Esophagus squamous epithelium (tissue), 5 donors: ENCODE measurements around the gene DNAH10. TPM values are rescaled to one million over a fixed set of nuclear protein-coding genes. Genes with fewer than 3 reads are reported as not detected.

Source experiments
- DNase-seq: peaks from one replicate; lab custom pipeline; 2025; lab: John Stamatoyannopoulos, UW
- H3K27ac ChIP-seq, 4 donors: fragments of 200-600 bp; sonication (generic); one replicate each; pipeline ENCODE4 v1.5.1; 2016 to 2019; ENCODE audit warnings: mild to moderate bottlenecking in 1 of 4
- H3K27me3 ChIP-seq, 4 donors: fragments of 200-600 bp; sonication (generic); 1 replicate in 3 of 4; 2 replicates in 1 of 4; pipeline versions ENCODE4 v1.5.1 to v1.6.0; 2017 to 2021; ENCODE audit warnings: antibody characterized with exemption in 1 of 4
- H3K36me3 ChIP-seq, 3 donors: fragments of 200-600 bp; sonication (generic); one replicate each; pipeline ENCODE4 v1.5.1; 2016 to 2019
- H3K4me1 ChIP-seq, 3 donors: fragments of 200-600 bp; sonication (generic); one replicate each; pipeline ENCODE4 v1.5.1; 2017 to 2019
- H3K4me3 ChIP-seq, 4 donors: fragments of 200-600 bp; sonication (generic); 1 replicate in 3 of 4; 2 replicates in 1 of 4; pipeline ENCODE4 v1.5.1; 2016 to 2019; ENCODE audit warnings: mild to moderate bottlenecking in 2 of 4, moderate library complexity in 1 of 4
- H3K9me3 ChIP-seq, 3 donors: fragments of 200-600 bp; sonication (generic); one replicate each; pipeline ENCODE4 v1.5.1; 2016 to 2019
- CTCF ChIP-seq, 6 experiments: fragments of 450-650 bp in 4 of 6; fragments of 200-600 bp in 2 of 6; sonication (generic) in 2 of 6; IDR thresholded peaks; one replicate each; pipeline ENCODE4 v1.5.1; 2016 to 2019; ENCODE audit warnings: antibody characterized with exemption in 6 of 6, mild to moderate bottlenecking in 4 of 6, moderate library complexity in 4 of 6
- POLR2A ChIP-seq, 4 donors: fragments of 450-650 bp; IDR thresholded peaks; one replicate each; pipeline ENCODE4 v1.6.1; 2017; ENCODE audit warnings: antibody characterized with exemption in 4 of 4, mild to moderate bottlenecking in 4 of 4, moderate library complexity in 3 of 4
- WGBS, 2 donors: methylation state at CpG; one replicate each; pipeline ENCODE4 v1.1.5; 2018; 5-methylcytosine and 5-hydroxymethylcytosine counted together
- intact Hi-C: fragments of 100-400 bp; cut with DNase I; formaldehyde crosslinking; loops from one replicate; pipeline ENCODE4 v1.15.0; 2022
- total RNA-seq, 4 donors: library from RNA; depleted of rRNA; stranded (reverse); fragments of >200 nt; gene quantifications; one replicate each; pipeline ENCODE4 v1.1.0, GENCODE V29; 2016
- donor health status: DM: yes; HTN: yes; CAD: no.

DNAH10 gene
- total RNA-seq, 4 donors from 2014 or later = not detected

DNA sequence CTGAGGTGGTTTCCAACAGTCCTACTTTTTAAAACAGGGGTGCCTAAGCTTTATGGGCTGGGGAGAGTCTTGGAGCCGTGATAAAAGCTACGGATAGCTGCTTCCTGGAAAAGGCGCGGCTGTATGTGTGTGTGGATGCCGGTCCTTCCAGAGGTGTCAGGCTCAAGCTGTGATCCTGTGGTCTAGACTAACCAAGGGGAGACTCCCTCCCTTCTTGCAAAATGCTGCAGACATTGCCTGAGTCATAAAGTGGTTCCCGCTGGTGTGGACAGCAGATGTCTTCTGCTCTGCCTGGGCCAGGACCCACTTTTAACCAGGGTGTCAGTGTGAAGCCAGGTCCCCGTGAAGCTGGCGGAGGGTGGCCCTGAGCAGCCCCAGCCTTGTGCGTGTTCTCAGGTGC is 172.7 kb downstream of the DNAH10 start:
- no peak for TF ChIP-seq CTCF (IDR thresholded peaks at IDR 0.05)
- TF ChIP-seq POLR2A (IDR thresholded peaks at IDR 0.05) = no peak
- intact Hi-C loops = no loop called here
- no peak for DNase-seq
- H3K27me3 ChIP-seq = no peaks in the 10 kb centered on the region
- H3K4me1 ChIP-seq = no peaks in the 10 kb centered on the region
- WGBS, 2 donors = 69 to 84% methylated on average over 8 of the region's 9 CpGs
- H3K27ac ChIP-seq = no peak overlapping the region
- H3K9me3 ChIP-seq = no peaks in the 10 kb centered on the region
- H3K36me3 ChIP-seq = peaks cover 0 to 30% (median 0%) of the 10 kb centered on the region in 3 donors
- no peak overlapping the region for H3K4me3 ChIP-seq

DNA sequence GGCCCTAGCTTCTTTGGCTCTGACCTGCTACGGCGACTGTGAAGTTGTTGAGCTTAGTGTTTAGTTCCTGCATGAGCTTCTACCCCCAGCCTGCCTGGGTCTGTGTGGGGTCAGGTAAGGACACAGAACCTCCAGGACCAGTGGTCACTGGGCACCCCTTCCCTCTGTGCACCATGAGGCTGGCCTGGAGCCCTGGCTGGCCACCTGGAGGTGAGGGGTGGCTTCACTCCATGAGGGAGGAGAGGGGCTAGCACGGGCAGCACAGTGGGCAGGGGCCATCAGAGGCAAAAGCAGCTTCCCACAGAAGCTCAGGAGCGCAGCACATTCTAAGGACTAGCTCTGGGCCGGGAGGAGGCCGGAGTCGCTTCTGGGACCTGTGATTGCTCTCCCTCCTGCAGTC is 173.9 kb downstream of the DNAH10 start:
- no peaks in the 10 kb centered on the region for H3K27me3 ChIP-seq
- no peak overlapping the region for H3K4me3 ChIP-seq
- no peak overlapping the region for H3K27ac ChIP-seq
- intact Hi-C loops = no loop called here
- DNase-seq = no peak
- TF ChIP-seq POLR2A (IDR thresholded peaks at IDR 0.05) = no peak
- TF ChIP-seq CTCF (IDR thresholded peaks at IDR 0.05) = no peak
- 89 to 91% methylated on average over 4 of the region's 7 CpGs for WGBS, 2 donors
- no peaks in the 10 kb centered on the region for H3K9me3 ChIP-seq
- no peaks in the 10 kb centered on the region for H3K4me1 ChIP-seq
- H3K36me3 ChIP-seq = peaks cover 0 to 41% (median 0%) of the 10 kb centered on the region in 3 donors

GRCh38 chr12:123936471-123936870 is 174.4 kb downstream of the DNAH10 start:
- no peak for DNase-seq
- Histone ChIP-seq H3K27ac (no peak overlapping the region), H3K9me3 (peaks cover 0 to under 1% (median 0%) of the 10 kb centered on the region in 3 donors), H3K27me3 (no peaks in the 10 kb centered on the region), H3K4me1 (no peaks in the 10 kb centered on the region), H3K36me3 (peaks cover 0 to 46% (median 0%) of the 10 kb centered on the region in 3 donors), H3K4me3 (no peak overlapping the region)
- WGBS, 2 donors = 90 to 91% methylated on average over 18 of the region's 18 CpGs
- intact Hi-C loops = no loop called here
- TF ChIP-seq CTCF (IDR thresholded peaks at IDR 0.05) = no peak
- no peak for TF ChIP-seq POLR2A (IDR thresholded peaks at IDR 0.05)

GRCh38 chr12:123936956-123937706 is 175.0 kb downstream of the DNAH10 start:
- peaks cover 0 to 53% (median 1%) of the 10 kb centered on the region in 3 donors for H3K36me3 ChIP-seq
- H3K27me3 ChIP-seq = no peaks in the 10 kb centered on the region
- intact Hi-C loops = no loop called here
- no peaks in the 10 kb centered on the region for H3K4me1 ChIP-seq
- no peak overlapping the region for H3K4me3 ChIP-seq
- 92 to 96% methylated on average over 19 to 27 of the region's 46 CpGs for WGBS, 2 donors
- TF ChIP-seq CTCF (IDR thresholded peaks at IDR 0.05) = no peak
- TF ChIP-seq POLR2A (IDR thresholded peaks at IDR 0.05) = no peak
- no peak for DNase-seq
- H3K27ac ChIP-seq = no peak overlapping the region
- peaks cover 0 to 7% (median 0%) of the 10 kb centered on the region in 3 donors for H3K9me3 ChIP-seq

DNA sequence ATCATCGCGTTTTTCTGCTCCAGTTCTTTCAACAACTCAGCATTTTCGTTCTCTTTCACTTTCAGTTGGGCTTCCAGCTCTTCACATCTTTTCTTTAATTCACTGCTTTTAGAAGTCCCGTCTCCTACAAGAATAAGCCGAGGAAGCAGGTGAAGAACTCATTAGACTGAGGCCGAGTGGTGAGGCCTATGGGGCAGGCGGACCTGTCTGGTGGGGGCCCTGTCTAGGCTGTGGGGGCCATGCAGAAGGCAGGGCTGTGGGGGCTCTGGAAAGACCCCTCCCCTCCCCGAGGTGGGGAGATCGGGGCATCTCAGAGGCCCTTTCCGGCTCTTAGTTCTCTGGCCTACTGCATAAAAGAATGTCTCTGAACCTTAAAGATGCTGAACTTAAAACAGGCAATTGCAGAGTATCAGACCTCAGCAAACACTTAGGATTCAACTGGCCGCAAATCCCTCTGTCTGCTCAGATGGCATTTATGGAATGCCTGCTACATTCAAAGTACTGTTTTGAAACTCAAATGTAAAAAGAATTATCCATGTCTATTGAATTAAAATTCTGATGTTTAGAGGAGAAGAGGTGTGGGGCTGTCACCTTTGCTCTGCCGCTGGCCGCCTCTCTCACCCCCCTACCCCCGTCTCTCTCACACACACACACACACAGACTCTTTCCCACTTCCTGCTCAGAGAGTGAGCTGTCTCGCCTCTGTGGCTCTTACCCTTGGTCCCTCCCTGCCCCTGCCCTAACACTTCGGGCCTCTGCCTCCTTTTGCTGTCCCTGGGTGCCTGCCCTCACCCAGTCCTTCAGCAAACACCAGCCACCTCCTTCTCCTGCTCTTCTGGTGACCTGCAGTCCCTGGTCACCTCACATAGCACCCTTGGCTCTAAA is 175.8 kb downstream of the DNAH10 start:
- peaks cover 0 to 61% (median 7%) of the 10 kb centered on the region in 3 donors for H3K36me3 ChIP-seq
- no peak for TF ChIP-seq POLR2A (IDR thresholded peaks at IDR 0.05)
- no peak for TF ChIP-seq CTCF (IDR thresholded peaks at IDR 0.05)
- no peak overlapping the region for H3K27ac ChIP-seq
- intact Hi-C loops = no loop called here
- H3K4me1 ChIP-seq = no peaks in the 10 kb centered on the region
- WGBS, 2 donors = 68 to 71% methylated on average over 14 to 15 of the region's 16 CpGs
- DNase-seq = no peak
- no peak overlapping the region for H3K4me3 ChIP-seq
- no peaks in the 10 kb centered on the region for H3K27me3 ChIP-seq
- peaks cover 0 to 8% (median 0%) of the 10 kb centered on the region in 3 donors for H3K9me3 ChIP-seq
